GM19455 (cell line): ENCODE measurements around the gene RAB37.

ENCODE experiments used
- ATAC-seq: cut with Tn5 transposase; IDR thresholded peaks from one replicate; pipeline ENCODE4 v1.9.1; 2021; ENCODE audit not compliant: unreplicated experiment

The RAB37 gene

GRCh38 chr17:74744714-74745547, 7.9 kb downstream of the RAB37 start:
- ATAC-seq: no peak

DNA sequence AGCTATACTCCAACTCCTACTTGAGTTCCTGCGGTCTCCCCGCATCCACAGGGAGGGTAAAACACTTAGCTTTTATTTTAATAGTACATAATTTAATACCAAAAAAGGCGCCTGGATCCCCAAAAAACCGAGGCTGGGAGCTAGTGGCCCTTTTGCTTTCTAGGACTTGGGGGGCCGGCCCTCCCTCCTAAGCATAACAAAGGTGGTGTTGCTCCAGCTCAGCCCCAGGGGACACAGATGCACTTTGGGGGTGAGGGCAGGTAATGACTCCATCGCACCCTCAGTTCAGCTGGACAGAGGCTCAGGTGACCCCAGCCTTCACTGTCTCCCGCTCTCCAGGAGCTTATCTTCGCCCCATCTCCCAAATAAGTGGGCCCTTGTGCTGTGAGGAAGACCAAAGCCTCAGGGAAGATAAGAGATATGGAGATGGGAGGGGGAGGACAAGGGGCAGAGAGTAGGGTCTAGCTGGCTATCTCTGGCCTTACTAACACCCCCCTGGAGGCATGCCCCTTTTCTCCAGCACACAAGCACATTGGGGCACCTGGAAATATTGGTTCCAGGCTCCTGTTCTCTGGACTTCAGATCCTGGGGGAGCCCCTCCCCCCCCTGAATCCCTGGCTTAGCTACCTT, 8.6 kb downstream of the RAB37 start:
- ATAC-seq: no peak

- no peak for ATAC-seq
Observed at GRCh38 chr17:74746376-74746775, 9.3 kb downstream of the RAB37 start.

GRCh38 chr17:74746922-74747321, 9.9 kb downstream of the RAB37 start:
- ATAC-seq: no peak

DNA sequence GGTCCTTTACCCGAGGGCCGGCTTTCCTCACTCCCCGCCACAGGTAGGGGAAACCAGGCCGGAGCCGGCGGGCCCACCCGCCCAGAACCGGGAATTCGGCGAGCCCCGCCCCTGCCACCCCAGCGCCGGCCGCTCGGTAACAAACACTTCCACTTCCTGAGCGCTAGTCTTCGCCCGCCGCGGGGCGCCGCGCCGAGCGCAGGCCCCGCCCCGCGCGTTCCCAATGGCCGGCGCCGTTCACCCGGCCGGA, 11.1 kb downstream of the RAB37 start:
- ATAC-seq: no peak

DNA sequence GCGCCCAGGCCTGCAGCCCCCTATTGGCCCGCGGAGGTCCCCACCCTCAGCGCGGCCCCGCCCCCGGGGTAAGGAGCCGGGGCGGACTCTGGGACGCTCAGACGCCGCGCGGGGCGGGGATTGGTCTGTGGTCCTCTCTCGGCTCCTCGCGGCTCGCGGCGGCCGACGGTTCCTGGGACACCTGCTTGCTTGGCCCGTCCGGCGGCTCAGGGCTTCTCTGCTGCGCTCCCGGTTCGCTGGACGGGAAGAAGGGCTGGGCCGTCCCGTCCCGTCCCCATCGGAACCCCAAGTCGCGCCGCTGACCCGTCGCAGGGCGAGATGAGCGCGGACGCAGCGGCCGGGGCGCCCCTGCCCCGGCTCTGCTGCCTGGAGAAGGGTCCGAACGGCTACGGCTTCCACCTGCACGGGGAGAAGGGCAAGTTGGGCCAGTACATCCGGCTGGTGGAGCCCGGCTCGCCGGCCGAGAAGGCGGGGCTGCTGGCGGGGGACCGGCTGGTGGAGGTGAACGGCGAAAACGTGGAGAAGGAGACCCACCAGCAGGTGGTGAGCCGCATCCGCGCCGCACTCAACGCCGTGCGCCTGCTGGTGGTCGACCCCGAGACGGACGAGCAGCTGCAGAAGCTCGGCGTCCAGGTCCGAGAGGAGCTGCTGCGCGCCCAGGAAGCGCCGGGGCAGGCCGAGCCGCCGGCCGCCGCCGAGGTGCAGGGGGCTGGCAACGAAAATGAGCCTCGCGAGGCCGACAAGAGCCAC, 11.6 kb downstream of the RAB37 start, which contains the start of gene NHERF1:
Gene NHERF1, plus strand, starts transcription at position 100 of the 750 bp plus-strand sequence. Its CDS starts 219 bp downstream, at position 319.
- peak; percentile 88 for ATAC-seq

GRCh38 chr17:74749279-74750038, 12.4 kb downstream of the RAB37 start:
- ATAC-seq: peak; percentile 18

DNA sequence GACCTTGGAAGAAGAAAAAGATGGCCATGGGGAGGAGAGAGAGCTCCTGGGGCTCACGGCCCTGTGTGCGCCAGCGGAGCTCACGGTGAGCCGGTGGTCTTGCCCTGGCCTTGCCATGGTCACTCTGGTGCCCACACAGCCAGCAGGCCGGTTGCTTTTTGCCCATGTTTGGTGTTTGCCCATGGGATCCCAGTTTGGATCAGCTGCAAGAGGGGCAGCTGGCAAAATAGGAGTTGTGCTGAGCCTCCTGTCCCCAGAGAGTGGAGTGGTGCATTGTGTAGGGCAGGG, 12.9 kb downstream of the RAB37 start:
- no peak for ATAC-seq

DNA sequence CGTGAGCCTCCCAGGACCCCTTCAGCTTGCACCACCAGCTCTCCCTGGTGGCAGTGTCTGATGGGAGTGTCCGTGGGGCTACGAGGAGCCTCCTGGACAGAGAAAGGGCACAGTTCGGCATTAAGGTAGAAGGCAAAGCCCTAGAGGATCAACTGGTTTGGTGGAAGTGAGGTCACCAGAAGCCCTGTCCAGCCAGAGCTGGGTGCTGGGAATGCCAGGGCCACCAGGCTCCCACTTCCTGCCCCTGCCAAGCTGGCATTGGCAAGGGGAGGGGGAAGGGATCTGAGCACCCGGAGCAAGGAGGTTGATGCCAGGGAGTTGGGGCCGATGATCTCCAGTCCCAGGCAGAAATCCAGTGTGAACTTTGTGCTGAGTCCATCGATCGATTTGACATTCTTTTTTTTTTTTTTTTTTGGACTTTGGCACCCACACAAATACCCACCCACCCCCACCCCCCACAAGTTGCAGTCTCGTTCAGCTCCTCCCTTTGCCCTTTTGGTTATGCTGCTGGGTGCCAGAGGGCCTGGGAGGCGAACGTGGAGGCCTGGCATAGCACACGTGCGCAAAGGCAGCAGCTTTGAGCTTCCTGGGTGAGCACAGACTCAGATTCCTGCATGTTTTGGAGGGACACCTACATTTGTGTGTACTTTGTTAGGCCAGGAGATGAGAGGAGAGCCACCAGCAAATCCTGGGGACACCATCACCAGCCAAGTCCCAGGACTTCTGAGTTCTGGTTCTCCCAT, 13.4 kb downstream of the RAB37 start:
- ATAC-seq: no peak

- ATAC-seq: no peak
Observed at GRCh38 chr17:74752415-74752814, 15.4 kb downstream of the RAB37 start.

DNA sequence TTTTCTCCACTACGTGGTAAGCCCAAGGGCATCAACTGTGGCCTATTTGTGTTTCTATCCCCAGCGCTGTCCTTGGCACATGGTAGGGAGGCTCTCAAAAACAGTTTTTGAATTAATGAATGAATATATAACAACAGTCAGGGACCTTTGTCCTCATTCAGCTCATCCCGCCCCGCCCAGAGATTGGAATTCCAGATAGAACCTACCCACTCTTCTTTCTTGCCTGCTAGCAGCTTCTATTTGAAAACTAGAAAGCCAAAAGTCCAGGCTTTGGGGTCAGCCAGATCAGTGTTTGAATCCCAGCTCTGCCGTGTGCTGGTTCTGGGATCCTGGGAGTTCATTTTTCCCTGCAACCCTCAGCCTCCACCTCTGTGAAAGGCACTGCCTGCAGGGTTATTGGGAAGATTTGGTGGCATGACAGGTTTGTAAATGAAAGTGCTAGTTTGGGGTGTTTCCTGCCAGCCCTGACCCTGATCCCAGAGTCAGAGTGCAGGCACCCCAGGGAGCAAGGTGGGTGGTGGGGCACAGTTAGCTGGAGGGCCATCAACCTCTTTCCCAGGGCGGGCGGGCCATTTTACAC, 15.9 kb downstream of the RAB37 start:
- no peak for ATAC-seq

DNA sequence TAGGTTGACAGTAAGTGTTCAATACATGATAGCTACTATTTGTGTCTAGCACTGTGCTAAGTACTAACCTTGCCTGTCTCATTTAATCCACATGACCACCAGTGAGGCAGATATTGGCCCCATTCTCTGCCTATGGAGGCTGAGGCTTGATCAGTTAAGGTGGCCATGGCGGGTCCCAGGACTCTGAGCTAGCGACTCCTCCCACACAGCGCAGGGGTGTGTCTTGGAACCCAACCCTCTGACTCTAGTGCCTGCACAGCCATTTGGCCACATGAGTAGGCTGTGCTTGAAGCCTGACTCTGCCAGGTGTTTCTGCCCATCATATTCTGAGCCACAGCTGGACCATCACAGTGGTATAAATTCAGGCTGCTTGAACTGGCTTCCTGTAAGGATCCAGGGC, 17.8 kb downstream of the RAB37 start:
- ATAC-seq: no peak

DNA sequence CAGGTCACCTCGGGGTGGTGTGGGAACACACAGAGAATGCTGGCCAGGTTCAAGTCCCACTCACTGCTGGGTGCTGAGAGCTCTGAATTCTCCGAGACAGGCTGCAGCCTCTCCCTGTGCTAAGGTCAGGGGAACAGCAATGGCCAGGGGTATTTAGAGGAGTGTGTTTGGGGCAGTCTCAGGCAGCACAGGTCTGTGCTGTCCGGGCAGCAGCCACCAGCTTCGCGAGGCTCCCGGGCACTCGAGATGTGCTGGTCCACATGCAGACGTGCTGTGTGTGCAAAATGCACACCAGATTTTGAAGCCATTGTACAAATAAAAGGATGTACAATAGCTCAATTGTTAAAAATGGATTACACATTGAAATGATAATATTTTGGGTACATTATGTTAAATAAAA, 18.5 kb downstream of the RAB37 start:
- no peak for ATAC-seq

DNA sequence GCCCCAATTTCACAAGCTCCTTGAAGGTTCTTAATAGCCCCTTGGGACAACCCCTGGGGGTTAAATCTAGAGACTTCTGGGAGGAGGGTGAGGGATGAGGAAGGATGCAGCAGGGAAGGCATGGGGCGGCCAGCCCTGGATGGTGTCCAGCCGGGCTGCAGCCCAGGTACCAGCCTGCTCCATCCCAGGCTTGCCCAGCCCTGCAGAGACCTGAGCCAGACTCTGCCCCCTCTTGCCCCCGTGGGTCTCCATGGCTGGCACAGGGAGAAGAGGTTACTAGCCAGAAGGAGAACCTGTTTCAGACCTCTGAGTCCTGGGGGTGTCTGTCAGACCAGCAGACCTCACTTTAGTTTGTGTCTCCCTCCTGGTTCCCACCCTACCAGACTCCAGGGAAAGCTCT, 19.8 kb downstream of the RAB37 start:
- ATAC-seq: no peak

DNA sequence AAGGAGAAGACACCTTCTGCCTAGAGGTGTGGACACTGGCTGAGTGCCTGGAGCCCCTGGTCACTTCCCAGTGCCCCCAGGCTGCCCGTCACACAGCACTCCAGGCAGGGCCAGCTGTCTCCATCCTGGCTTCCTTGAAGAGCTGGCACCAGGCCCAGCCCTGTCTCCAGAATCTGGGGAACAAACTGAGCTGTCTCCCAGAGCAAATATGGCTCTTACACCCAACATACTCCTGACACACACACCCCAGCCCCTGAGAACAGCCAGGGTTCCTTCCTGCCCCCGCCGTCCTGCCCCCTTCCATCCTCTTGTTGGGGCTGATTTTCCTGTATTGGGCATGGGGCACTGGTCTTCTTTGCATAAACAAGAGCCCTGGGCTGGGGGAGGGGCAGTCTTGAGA, 20.4 kb downstream of the RAB37 start:
- no peak for ATAC-seq

DNA sequence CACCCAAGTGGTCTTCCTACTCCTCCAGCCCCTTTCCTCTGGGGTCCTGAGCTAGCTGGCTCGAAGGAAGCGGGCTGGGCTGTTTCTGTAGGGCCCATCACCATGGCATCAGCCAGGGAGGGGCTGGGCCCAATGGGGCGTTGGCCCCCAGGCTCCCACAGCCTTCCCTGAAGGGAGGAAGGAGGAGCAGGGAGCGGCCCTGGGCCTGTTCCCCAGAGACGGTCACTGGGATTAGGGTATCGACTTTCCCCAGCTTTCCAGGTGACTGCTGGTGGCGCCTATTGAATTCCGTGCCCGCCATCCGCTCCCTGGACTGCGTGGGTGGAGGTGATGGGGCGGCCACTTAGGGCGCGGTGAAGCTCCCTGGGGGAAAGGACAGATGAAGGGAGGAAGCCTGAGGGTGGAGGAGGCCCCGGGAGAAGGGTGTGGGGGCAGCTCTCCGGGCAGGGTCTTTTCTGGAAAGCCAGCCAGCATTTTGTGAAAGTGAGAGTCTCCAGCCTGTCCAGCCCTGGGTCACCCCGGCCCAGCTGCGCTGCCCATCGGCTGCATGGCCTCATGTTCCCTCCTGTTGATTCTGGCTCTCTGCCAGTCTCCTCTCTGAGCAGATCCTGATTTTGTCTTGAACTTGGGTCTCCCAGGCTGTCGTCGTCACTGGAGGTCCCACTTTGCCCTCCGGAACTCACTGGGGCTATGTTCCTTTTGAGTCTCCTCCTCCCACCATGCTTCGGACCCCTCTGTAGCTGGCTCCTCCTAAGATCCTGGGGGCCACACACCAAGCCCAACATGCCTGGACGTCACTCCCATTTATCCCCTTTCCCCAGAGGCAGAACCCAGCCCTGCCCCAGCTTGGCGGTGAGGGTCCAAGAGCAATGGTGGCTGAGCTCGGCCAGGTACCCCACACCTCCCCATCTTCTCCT, 21.1 kb downstream of the RAB37 start:
- no peak for ATAC-seq

GRCh38 chr17:74758848-74759168, 21.8 kb downstream of the RAB37 start:
- no peak for ATAC-seq

- ATAC-seq: no peak
Observed at GRCh38 chr17:74759243-74759801, 22.3 kb downstream of the RAB37 start.

GRCh38 chr17:74759941-74760340, 22.9 kb downstream of the RAB37 start:
- no peak for ATAC-seq
